ENCODE results near the gene DDOST.
"Not testable (repeated sequence)": the region's sequence is repeated elsewhere in the genome, so short reads cannot be mapped to it uniquely, and the experiment has no call there.

Gene DDOST

DNA sequence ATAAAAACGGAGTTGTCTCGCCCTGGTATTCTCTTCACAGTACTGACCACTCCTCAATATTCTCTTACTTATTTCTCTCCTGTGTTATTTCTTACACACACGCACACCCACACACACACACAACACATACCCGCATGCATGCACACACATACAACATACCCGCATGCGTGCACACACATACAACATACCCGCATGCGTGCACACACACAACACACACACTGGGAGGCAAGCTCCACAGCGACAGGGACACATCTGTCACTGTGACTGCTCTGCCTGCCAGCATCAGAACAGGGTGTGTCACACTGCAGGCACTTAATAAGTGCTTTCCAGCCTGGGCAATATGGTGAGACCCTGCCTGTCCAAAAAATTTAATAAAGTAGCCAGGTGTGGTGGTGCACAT is 20.8 kb upstream of the DDOST start:
- no peak for TF ChIP-seq CTCF (conservative IDR thresholded peaks at IDR 0.05)
- no peak overlapping the region for H3K27ac ChIP-seq

DNA sequence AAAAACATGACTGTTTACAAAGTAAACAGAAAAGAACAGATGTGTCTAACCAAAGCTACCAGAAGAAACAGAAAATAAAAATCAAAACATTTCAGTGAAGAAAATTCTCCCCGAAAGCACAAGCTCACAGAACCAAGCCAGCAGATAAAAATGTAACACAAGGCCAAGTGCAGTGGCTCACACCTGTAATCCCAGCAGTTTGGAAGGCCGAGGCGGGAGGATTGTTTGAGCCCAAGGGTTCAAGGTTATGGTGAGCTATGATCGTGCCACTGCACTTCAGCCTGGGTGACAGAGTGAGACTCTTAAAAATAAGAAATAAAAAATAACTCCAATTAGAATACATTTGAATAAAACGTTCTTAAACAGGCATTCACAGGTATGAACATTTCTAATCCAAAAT is 19.1 kb upstream of the DDOST start:
- no peak for TF ChIP-seq CTCF (conservative IDR thresholded peaks at IDR 0.05)
- H3K27ac ChIP-seq, result peak overlapping the region; percentile 64

- no peak for TF ChIP-seq CTCF (conservative IDR thresholded peaks at IDR 0.05)
- H3K27ac ChIP-seq, result no peak overlapping the region
Measured at GRCh38 chr1:20678599-20678998, 17.4 kb upstream of the DDOST start.

GRCh38 chr1:20673626-20674025 is 12.5 kb upstream of the DDOST start:
- not testable (repeated sequence) for H3K27ac ChIP-seq

GRCh38 chr1:20672265-20672632 is 11.1 kb upstream of the DDOST start:
- no peak overlapping the region for H3K27ac ChIP-seq
- no peak for TF ChIP-seq CTCF (conservative IDR thresholded peaks at IDR 0.05)

- no peak overlapping the region for H3K27ac ChIP-seq
- no peak for TF ChIP-seq CTCF (conservative IDR thresholded peaks at IDR 0.05)
Measured at GRCh38 chr1:20670936-20671335, 9.8 kb upstream of the DDOST start.

DNA sequence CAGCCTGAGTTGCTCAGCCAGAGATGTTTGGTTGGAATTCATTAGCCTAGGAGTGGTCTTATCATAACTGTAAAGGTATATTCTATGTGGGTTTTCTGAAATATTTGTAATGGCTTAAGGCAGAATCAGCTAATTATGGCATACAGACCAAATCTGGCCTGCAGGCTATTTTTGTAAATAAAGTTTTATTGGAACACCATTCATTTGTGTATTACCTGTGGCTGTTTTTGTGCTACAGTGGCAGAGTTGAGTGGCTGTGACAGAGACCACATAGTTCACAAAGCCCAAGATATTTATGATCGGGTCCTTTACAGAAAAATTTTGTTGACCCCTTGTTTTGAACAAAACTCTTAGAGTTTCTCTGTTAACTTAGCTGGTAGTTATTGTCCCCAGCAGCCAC is 7.4 kb upstream of the DDOST start:
- H3K27ac ChIP-seq, result no peak overlapping the region
- no peak for TF ChIP-seq CTCF (conservative IDR thresholded peaks at IDR 0.05)

DNA sequence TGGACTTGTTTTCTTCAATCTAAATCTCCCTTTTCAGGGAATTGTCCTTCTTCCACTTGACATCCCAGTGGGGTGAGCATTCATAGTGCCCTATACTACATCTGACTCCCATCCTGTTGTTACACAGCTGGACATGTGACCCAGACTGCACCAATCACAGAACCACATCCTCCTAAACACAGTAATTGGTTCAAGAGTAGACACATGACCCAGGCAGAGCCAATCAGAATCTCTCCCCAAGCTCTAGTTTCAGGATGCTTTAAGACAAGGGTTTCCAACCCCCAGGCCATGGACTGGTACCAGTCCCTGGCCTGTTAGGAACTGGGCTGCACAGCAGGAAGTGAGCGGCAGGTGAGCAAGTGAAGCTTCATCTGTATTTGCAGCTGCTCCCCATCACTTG is 5.6 kb upstream of the DDOST start:
- H3K27ac ChIP-seq, result no peak overlapping the region
- no peak for TF ChIP-seq CTCF (conservative IDR thresholded peaks at IDR 0.05)

All from VCaP (cell line).